ENCODE measurements around the gene CPNE4.

Gene CPNE4

DNA sequence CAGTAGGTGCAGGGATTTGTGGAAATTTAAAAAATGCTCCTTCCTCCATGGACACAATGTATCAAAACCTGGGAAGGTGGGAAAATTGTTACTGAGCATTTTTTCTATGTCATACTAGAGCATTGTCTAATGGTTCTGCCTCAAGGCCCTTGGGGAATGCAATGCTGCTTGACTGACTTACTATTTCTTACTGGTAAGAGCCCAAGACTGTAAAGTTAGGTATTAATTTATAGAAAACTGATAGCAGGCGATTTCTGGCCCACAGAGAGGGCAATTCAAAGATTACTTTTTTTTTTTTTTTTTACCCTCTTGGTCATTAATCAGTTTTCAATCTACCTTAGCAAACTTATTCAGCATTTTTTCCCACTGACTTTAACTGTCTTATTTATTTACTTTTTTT is 493.5 kb downstream of the CPNE4 start:
- no peak overlapping the region for H3K4me3 ChIP-seq (ENCODE audit: insufficient read depth, low read depth, low read length)
- no peaks in the 10 kb centered on the region for H3K4me1 ChIP-seq (ENCODE audit: control insufficient read depth, insufficient read depth, low read length)
- H3K27me3 ChIP-seq (ENCODE audit: control insufficient read depth, insufficient read depth, low read length, poor library complexity, severe bottlenecking): no peaks in the 10 kb centered on the region
- H3K9me3 ChIP-seq (ENCODE audit: control insufficient read depth, low read length): no peaks in the 10 kb centered on the region
- WGBS, 2 experiments: 77 to 93% methylated on average over 1 of the region's 1 CpG
- H3K27ac ChIP-seq (ENCODE audit: insufficient read depth, low read depth, low read length, poor library complexity, severe bottlenecking): no peak overlapping the region
- no peaks in the 10 kb centered on the region for H3K36me3 ChIP-seq (ENCODE audit: control insufficient read depth, insufficient read depth, low read length)

DNA sequence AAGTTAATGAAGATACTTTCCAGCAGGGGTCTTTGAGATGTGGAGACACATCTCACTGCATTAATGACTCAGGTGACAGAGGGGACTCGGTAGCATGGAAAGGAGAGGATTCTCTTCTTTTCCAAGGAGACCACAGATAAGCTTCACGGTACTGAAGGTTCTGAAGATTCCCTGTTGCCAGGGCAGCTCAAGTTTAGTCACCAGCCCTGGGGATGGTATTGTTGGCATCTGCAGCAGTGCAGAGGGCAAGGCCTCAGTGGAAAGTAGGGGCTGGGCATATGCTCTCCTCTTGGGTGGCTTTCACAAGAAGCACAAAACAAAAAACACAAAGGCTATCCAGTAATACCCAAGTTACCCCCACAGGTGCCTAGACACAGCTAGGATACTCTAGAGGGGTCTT is 494.0 kb downstream of the CPNE4 start:
- Histone ChIP-seq H3K27me3 (ENCODE audit: control insufficient read depth, insufficient read depth, low read length, poor library complexity, severe bottlenecking) (no peaks in the 10 kb centered on the region), H3K9me3 (ENCODE audit: control insufficient read depth, low read length) (no peaks in the 10 kb centered on the region), H3K27ac (ENCODE audit: insufficient read depth, low read depth, low read length, poor library complexity, severe bottlenecking) (no peak overlapping the region), H3K36me3 (ENCODE audit: control insufficient read depth, insufficient read depth, low read length) (no peaks in the 10 kb centered on the region), H3K4me1 (ENCODE audit: control insufficient read depth, insufficient read depth, low read length) (no peaks in the 10 kb centered on the region), H3K4me3 (ENCODE audit: insufficient read depth, low read depth, low read length) (no peak overlapping the region)
- 91 to 98% methylated on average over 2 of the region's 2 CpGs for WGBS, 2 experiments

GRCh38 chr3:131540143-131540542 is 494.7 kb downstream of the CPNE4 start:
- H3K4me1 ChIP-seq (ENCODE audit: control insufficient read depth, insufficient read depth, low read length): no peaks in the 10 kb centered on the region
- no peaks in the 10 kb centered on the region for H3K27me3 ChIP-seq (ENCODE audit: control insufficient read depth, insufficient read depth, low read length, poor library complexity, severe bottlenecking)
- no peak overlapping the region for H3K4me3 ChIP-seq (ENCODE audit: insufficient read depth, low read depth, low read length)
- H3K27ac ChIP-seq (ENCODE audit: insufficient read depth, low read depth, low read length, poor library complexity, severe bottlenecking): no peak overlapping the region
- H3K36me3 ChIP-seq (ENCODE audit: control insufficient read depth, insufficient read depth, low read length): no peaks in the 10 kb centered on the region
- H3K9me3 ChIP-seq (ENCODE audit: control insufficient read depth, low read length): no peaks in the 10 kb centered on the region

DNA sequence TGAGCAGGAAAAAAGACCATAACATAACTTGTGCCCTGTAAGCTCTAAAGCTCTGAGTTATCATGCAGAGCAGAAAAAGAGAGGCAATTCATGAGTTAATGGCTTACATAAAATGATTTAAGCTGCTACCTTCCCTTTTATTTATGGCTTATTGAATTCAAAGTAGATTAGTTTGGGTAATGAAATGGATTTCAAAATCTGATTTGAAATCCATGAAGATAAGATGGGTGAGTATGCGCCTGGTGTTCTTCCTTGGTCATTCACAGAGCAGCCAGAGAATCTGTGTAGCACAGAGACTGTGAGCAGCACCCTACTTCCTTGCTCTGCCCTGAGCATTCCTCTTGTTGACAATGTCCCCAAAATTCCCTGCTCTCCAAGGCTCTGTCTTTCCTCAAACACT is 495.8 kb downstream of the CPNE4 start:
- 95 to 100% methylated on average over 1 of the region's 1 CpG for WGBS, 2 experiments

GRCh38 chr3:131537531-131537930 is 497.3 kb downstream of the CPNE4 start:
- H3K9me3 ChIP-seq (ENCODE audit: control insufficient read depth, low read length): no peaks in the 10 kb centered on the region
- WGBS, 2 experiments: 92 to 94% methylated on average over 3 of the region's 3 CpGs
- H3K27ac ChIP-seq (ENCODE audit: insufficient read depth, low read depth, low read length, poor library complexity, severe bottlenecking): no peak overlapping the region
- no peaks in the 10 kb centered on the region for H3K4me1 ChIP-seq (ENCODE audit: control insufficient read depth, insufficient read depth, low read length)
- H3K4me3 ChIP-seq (ENCODE audit: insufficient read depth, low read depth, low read length): no peak overlapping the region
- H3K27me3 ChIP-seq (ENCODE audit: control insufficient read depth, insufficient read depth, low read length, poor library complexity, severe bottlenecking): no peaks in the 10 kb centered on the region
- H3K36me3 ChIP-seq (ENCODE audit: control insufficient read depth, insufficient read depth, low read length): no peaks in the 10 kb centered on the region

More for the DNA sequence above, 495.8 kb downstream of the CPNE4 start:
- H3K4me1 ChIP-seq (ENCODE audit: control insufficient read depth, insufficient read depth, low read length): no peaks in the 10 kb centered on the region
- H3K36me3 ChIP-seq (ENCODE audit: control insufficient read depth, insufficient read depth, low read length): no peaks in the 10 kb centered on the region
- H3K9me3 ChIP-seq (ENCODE audit: control insufficient read depth, low read length): no peaks in the 10 kb centered on the region
- H3K27me3 ChIP-seq (ENCODE audit: control insufficient read depth, insufficient read depth, low read length, poor library complexity, severe bottlenecking): no peaks in the 10 kb centered on the region
- no peak overlapping the region for H3K27ac ChIP-seq (ENCODE audit: insufficient read depth, low read depth, low read length, poor library complexity, severe bottlenecking)
- no peak overlapping the region for H3K4me3 ChIP-seq (ENCODE audit: insufficient read depth, low read depth, low read length)

DNA sequence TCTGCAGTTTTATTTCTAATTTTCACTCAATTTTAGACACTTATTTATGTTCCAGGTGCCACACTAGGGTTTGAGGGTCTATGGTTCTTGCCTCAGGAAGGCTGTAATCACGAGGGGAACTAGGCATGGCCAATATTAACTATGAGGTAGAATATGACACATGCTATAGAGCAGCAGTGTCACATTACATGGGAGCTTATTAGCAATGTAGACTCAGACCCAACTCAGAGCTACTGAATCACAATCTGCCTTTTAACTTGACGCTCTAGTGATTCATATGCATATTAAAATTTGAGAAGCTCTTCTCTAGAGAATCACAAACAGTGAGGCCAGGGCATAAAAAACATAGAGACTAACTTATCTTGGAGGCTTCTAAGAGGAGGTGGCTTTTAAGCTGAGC is 499.2 kb downstream of the CPNE4 start:
- Histone ChIP-seq H3K27me3 (ENCODE audit: control insufficient read depth, insufficient read depth, low read length, poor library complexity, severe bottlenecking) (no peaks in the 10 kb centered on the region), H3K4me3 (ENCODE audit: insufficient read depth, low read depth, low read length) (no peak overlapping the region), H3K27ac (ENCODE audit: insufficient read depth, low read depth, low read length, poor library complexity, severe bottlenecking) (no peak overlapping the region), H3K36me3 (ENCODE audit: control insufficient read depth, insufficient read depth, low read length) (no peaks in the 10 kb centered on the region), H3K9me3 (ENCODE audit: control insufficient read depth, low read length) (no peaks in the 10 kb centered on the region), H3K4me1 (ENCODE audit: control insufficient read depth, insufficient read depth, low read length) (no peaks in the 10 kb centered on the region)
- WGBS, 2 experiments: 70 to 79% methylated on average over 1 to 2 of the region's 2 CpGs

DNA sequence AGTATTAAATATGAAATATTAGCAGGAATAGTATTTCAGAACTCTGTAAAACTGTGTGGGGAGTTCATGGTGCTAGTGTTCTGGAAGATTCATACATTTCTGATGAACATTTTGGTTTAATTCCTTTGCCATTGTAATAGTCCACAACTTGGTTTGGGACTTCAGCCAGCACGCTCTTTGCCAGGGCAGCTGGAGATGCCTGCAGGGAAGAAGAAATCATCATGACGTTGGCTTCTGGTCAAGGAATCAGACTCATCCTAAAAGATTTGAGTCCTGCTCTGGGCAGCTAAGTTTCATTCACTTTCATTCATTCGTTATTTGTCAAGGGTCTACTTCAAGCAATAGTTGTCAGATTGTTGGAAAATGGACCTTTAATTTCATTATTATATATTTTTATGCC is 499.7 kb downstream of the CPNE4 start:
- Histone ChIP-seq H3K27ac (ENCODE audit: insufficient read depth, low read depth, low read length, poor library complexity, severe bottlenecking) (no peak overlapping the region), H3K9me3 (ENCODE audit: control insufficient read depth, low read length) (no peaks in the 10 kb centered on the region), H3K4me3 (ENCODE audit: insufficient read depth, low read depth, low read length) (no peak overlapping the region), H3K4me1 (ENCODE audit: control insufficient read depth, insufficient read depth, low read length) (no peaks in the 10 kb centered on the region), H3K27me3 (ENCODE audit: control insufficient read depth, insufficient read depth, low read length, poor library complexity, severe bottlenecking) (no peaks in the 10 kb centered on the region), H3K36me3 (ENCODE audit: control insufficient read depth, insufficient read depth, low read length) (no peaks in the 10 kb centered on the region)
- 87 to 88% methylated on average over 2 to 3 of the region's 3 CpGs for WGBS, 2 experiments

- Histone ChIP-seq H3K27me3 (ENCODE audit: control insufficient read depth, insufficient read depth, low read length, poor library complexity, severe bottlenecking) (no peaks in the 10 kb centered on the region), H3K27ac (ENCODE audit: insufficient read depth, low read depth, low read length, poor library complexity, severe bottlenecking) (no peak overlapping the region), H3K4me3 (ENCODE audit: insufficient read depth, low read depth, low read length) (no peak overlapping the region), H3K36me3 (ENCODE audit: control insufficient read depth, insufficient read depth, low read length) (no peaks in the 10 kb centered on the region), H3K4me1 (ENCODE audit: control insufficient read depth, insufficient read depth, low read length) (no peaks in the 10 kb centered on the region), H3K9me3 (ENCODE audit: control insufficient read depth, low read length) (no peaks in the 10 kb centered on the region)
These were observed 502.2 kb downstream of the CPNE4 start for GRCh38 chr3:131532645-131533044.

DNA sequence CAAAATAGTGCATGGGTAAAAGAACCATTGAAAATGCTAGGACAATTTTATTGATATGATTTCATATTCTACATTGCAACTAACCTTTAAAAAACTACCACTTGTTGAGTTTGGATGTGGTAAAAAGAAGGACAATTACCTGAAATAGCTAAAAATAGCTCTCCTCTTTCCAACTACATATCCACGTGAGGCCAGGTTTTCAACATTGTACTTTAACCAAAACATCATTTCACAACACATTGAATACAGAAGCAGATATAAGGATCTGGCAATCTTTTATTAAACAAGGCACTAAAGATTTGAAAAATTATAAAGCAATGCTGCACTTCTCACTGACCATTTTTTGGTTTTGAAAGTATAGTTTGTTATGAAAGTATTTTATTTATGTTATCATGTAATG is 504.0 kb downstream of the CPNE4 start:
- Histone ChIP-seq H3K36me3 (ENCODE audit: control insufficient read depth, insufficient read depth, low read length) (no peaks in the 10 kb centered on the region), H3K9me3 (ENCODE audit: control insufficient read depth, low read length) (no peaks in the 10 kb centered on the region), H3K27me3 (ENCODE audit: control insufficient read depth, insufficient read depth, low read length, poor library complexity, severe bottlenecking) (no peaks in the 10 kb centered on the region), H3K4me1 (ENCODE audit: control insufficient read depth, insufficient read depth, low read length) (no peaks in the 10 kb centered on the region), H3K4me3 (ENCODE audit: insufficient read depth, low read depth, low read length) (no peak overlapping the region), H3K27ac (ENCODE audit: insufficient read depth, low read depth, low read length, poor library complexity, severe bottlenecking) (no peak overlapping the region)
- 100% methylated on average over 1 of the region's 1 CpG; no CpG with 5 or more reads in 1 of the 2 experiments for WGBS, 2 experiments

GRCh38 chr3:131530388-131530787 is 504.4 kb downstream of the CPNE4 start:
- no peaks in the 10 kb centered on the region for H3K36me3 ChIP-seq (ENCODE audit: control insufficient read depth, insufficient read depth, low read length)
- H3K4me1 ChIP-seq (ENCODE audit: control insufficient read depth, insufficient read depth, low read length): no peaks in the 10 kb centered on the region
- H3K27ac ChIP-seq (ENCODE audit: insufficient read depth, low read depth, low read length, poor library complexity, severe bottlenecking): no peak overlapping the region
- H3K9me3 ChIP-seq (ENCODE audit: control insufficient read depth, low read length): no peaks in the 10 kb centered on the region
- H3K4me3 ChIP-seq (ENCODE audit: insufficient read depth, low read depth, low read length): no peak overlapping the region
- WGBS, 2 experiments: 92 to 94% methylated on average over 1 of the region's 1 CpG
- H3K27me3 ChIP-seq (ENCODE audit: control insufficient read depth, insufficient read depth, low read length, poor library complexity, severe bottlenecking): no peaks in the 10 kb centered on the region

- WGBS, 2 experiments: 94% methylated on average over 37 of the region's 37 CpGs
- no peaks in the 10 kb centered on the region for H3K9me3 ChIP-seq (ENCODE audit: control insufficient read depth, low read length)
- no peak overlapping the region for H3K4me3 ChIP-seq (ENCODE audit: insufficient read depth, low read depth, low read length)
- no peaks in the 10 kb centered on the region for H3K36me3 ChIP-seq (ENCODE audit: control insufficient read depth, insufficient read depth, low read length)
- H3K27me3 ChIP-seq (ENCODE audit: control insufficient read depth, insufficient read depth, low read length, poor library complexity, severe bottlenecking): no peaks in the 10 kb centered on the region
- no peaks in the 10 kb centered on the region for H3K4me1 ChIP-seq (ENCODE audit: control insufficient read depth, insufficient read depth, low read length)
- no peak overlapping the region for H3K27ac ChIP-seq (ENCODE audit: insufficient read depth, low read depth, low read length, poor library complexity, severe bottlenecking)
These were observed 507.9 kb downstream of the CPNE4 start for GRCh38 chr3:131526801-131527347.

Data from ectodermal cell (in vitro differentiated cells).